Measurements from ENCODE around the gene SPOCK1.

DNA sequence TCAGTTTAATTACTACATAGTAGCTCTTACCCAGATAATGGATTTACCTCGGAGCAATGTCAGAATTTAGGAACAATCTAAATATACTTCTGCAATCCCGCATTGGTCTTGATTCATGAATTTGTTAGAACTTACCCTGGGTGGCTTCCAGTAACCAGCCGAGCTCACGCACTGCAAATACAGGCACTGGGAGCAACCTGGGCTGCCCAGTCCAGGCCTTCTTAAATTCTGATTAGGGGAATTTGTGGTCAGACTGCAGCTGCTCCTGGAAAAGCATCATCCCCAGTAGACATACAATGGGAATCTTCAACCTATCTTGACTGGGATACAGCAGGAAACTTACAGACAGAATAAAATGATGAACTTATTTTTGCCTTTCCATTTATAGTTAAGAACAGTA is 270.3 kb downstream of the SPOCK1 start:
- TF ChIP-seq NFRKB (IDR thresholded peaks at IDR 0.05) = no peak
- TF ChIP-seq ZNF384 (IDR thresholded peaks at IDR 0.05) = no peak
- TF ChIP-seq L3MBTL2 (conservative IDR thresholded peaks at IDR 0.05) = no peak
- no peak for TF ChIP-seq FOXA1 (IDR thresholded peaks at IDR 0.05)
- TF ChIP-seq SP1 (IDR thresholded peaks at IDR 0.05) = no peak
- no peak for TF ChIP-seq BHLHE40 (IDR thresholded peaks at IDR 0.05; ENCODE audit: borderline replicate concordance)
- no peak for TF ChIP-seq HDGF (IDR thresholded peaks at IDR 0.05; ENCODE audit: borderline replicate concordance)
- no peak for TF ChIP-seq ELF4 (IDR thresholded peaks at IDR 0.05)
- TF ChIP-seq ARNT (IDR thresholded peaks at IDR 0.05) = no peak
- no peak for TF ChIP-seq TARDBP (IDR thresholded peaks at IDR 0.05)
- no peak for TF ChIP-seq SUZ12 (IDR thresholded peaks at IDR 0.05)
- TF ChIP-seq FOXM1 (IDR thresholded peaks at IDR 0.05; ENCODE audit: borderline replicate concordance) = no peak

Measured in HEK293T (cell line).